B cell (primary cell): ENCODE measurements around the gene PLA2R1. TPM values are rescaled to one million over a fixed set of nuclear protein-coding genes. Genes with fewer than 3 reads are reported as not detected.

Experiments used
- ATAC-seq: fragments of 200-7000 bp; cut with Tn5 transposase; one replicate; pipeline ENCODE4 v1.10.0; 2021; ENCODE audit warnings: low read depth, mild to moderate bottlenecking, moderate number of reproducible peaks, moderate library complexity
- CTCF ChIA-PET: fragments of 350-600 bp; sonication (Branson Sonifier 250); formaldehyde crosslinking; loops from one replicate; lab custom pipeline; 2021; ENCODE audit warnings: antibody characterized with exemption, inconsistent platforms; lab: Charles Lee
- POLR2A ChIA-PET: fragments of 350-600 bp; sonication (Branson Sonifier 250); formaldehyde crosslinking; loops from one replicate; lab custom pipeline; 2021; ENCODE audit warnings: antibody characterized with exemption; lab: Charles Lee
- DNase-seq: peaks from one replicate; pipeline ENCODE4 v3.0.0; 2013
- H2AFZ ChIP-seq: 2 replicates; pipeline ENCODE4 v1.6.1; 2012; ENCODE audit warnings: mild to moderate bottlenecking, low read depth, low read length; ENCODE audit not compliant: insufficient read depth, poor library complexity, severe bottlenecking
- H3K27ac ChIP-seq, 2 donors: 1 replicate in 1 of 2; 2 replicates in 1 of 2; pipeline ENCODE4 v1.5.1; 2012 to 2013; ENCODE audit warnings: low read length in 2 of 2, mild to moderate bottlenecking in 2 of 2, moderate library complexity in 1 of 2
- H3K27me3 ChIP-seq, 4 experiments: fragments of 200-600 bp in 1 of 4; sonication (generic) in 1 of 4; replicated peaks in 1 of 4; 1 replicate in 2 of 4; 2 replicates in 2 of 4; pipeline versions ENCODE4 v1.6.1 to v1.7.0; 2013 to 2016; ENCODE audit warnings: low read length in 3 of 4, mild to moderate bottlenecking in 2 of 4, mixed read lengths in 1 of 4, moderate library complexity in 1 of 4; ENCODE audit not compliant: insufficient read depth in 4 of 4, control insufficient read depth in 3 of 4; ENCODE audit errors: control extremely low read depth in 1 of 4
- H3K36me3 ChIP-seq, 2 experiments: replicated peaks in 1 of 2; 1 replicate in 1 of 2; 2 replicates in 1 of 2; pipeline versions ENCODE4 v1.6.1 to v1.7.1; 2013; ENCODE audit warnings: low read length in 1 of 2; ENCODE audit not compliant: insufficient read depth in 2 of 2, control insufficient read depth in 1 of 2; ENCODE audit errors: control extremely low read depth in 1 of 2, extremely low read depth in 1 of 2
- H3K4me1 ChIP-seq, 2 donors: fragments of 200-600 bp in 1 of 2; sonication (generic) in 1 of 2; 1 replicate in 1 of 2; 2 replicates in 1 of 2; pipeline versions ENCODE4 v1.5.1 to v1.6.1; 2013 to 2017; ENCODE audit warnings: low read length in 2 of 2; ENCODE audit not compliant: control insufficient read depth in 2 of 2, insufficient read depth in 2 of 2
- H3K4me2 ChIP-seq: replicated peaks from 2 replicates; pipeline ENCODE3; 2012; ENCODE audit warnings: mild to moderate bottlenecking, low read depth, low read length; ENCODE audit not compliant: poor library complexity, severe bottlenecking
- H3K4me3 ChIP-seq, 5 experiments: fragments of 200-600 bp in 1 of 5; sonication (generic) in 1 of 5; 1 replicate in 3 of 5; 2 replicates in 2 of 5; pipeline versions ENCODE4 v1.5.1 to v1.7.0; 2011 to 2016; ENCODE audit warnings: low read length in 4 of 5, mild to moderate bottlenecking in 4 of 5, low read depth in 2 of 5, control low read depth in 1 of 5, moderate library complexity in 1 of 5; ENCODE audit not compliant: insufficient read depth in 1 of 5; ENCODE audit errors: control extremely low read depth in 1 of 5, extremely low read depth in 1 of 5
- H3K79me2 ChIP-seq: fragments of 200-600 bp; sonication (generic); one replicate; pipeline ENCODE4 v1.6.0; 2016; ENCODE audit warnings: low read length; ENCODE audit not compliant: control insufficient read depth, insufficient read depth
- H3K9ac ChIP-seq: fragments of 200-600 bp; sonication (generic); 2 replicates; pipeline ENCODE4 v1.6.1; 2017; ENCODE audit warnings: mild to moderate bottlenecking, low read length, moderate library complexity
- H3K9me3 ChIP-seq, 3 donors: one replicate each; pipeline versions ENCODE4 v1.6.1 to v1.7.1; 2013; ENCODE audit warnings: low read length in 2 of 3; ENCODE audit not compliant: control insufficient read depth in 2 of 3, insufficient read depth in 1 of 3; ENCODE audit errors: control extremely low read depth in 1 of 3
- H4K20me1 ChIP-seq: 2 replicates; pipeline ENCODE4 v1.6.0; 2012; ENCODE audit warnings: mild to moderate bottlenecking, low read length; ENCODE audit not compliant: insufficient read depth, control insufficient read depth, poor library complexity, severe bottlenecking
- H3K27ac Mint-ChIP-seq: one replicate; pipeline ENCODE4 v1.8.0; 2021; ENCODE audit warnings: mixed read lengths
- H3K27me3 Mint-ChIP-seq: one replicate; pipeline ENCODE4 v1.8.0; 2021; ENCODE audit warnings: mixed read lengths
- H3K4me1 Mint-ChIP-seq: one replicate; pipeline ENCODE4 v1.8.0; 2021; ENCODE audit warnings: mixed read lengths
- H3K4me3 Mint-ChIP-seq: one replicate; pipeline ENCODE4 v1.8.0; 2021; ENCODE audit warnings: mixed read lengths
- H3K9me3 Mint-ChIP-seq: one replicate; pipeline ENCODE4 v1.8.0; 2022; ENCODE audit warnings: mixed read lengths; ENCODE audit not compliant: insufficient read depth
- CTCF ChIP-seq: fragments of 200-600 bp; IDR thresholded peaks from one replicate; pipeline ENCODE4 v1.8.0; 2022; ENCODE audit warnings: antibody characterized with exemption, mild to moderate bottlenecking
- EZH2 ChIP-seq: IDR thresholded peaks from 2 replicates; pipeline ENCODE4 v1.6.1; 2012; ENCODE audit warnings: borderline replicate concordance, low read depth, mild to moderate bottlenecking, moderate library complexity, low read length; ENCODE audit not compliant: insufficient read depth, poor library complexity, severe bottlenecking
- intact Hi-C: fragments of 100-400 bp; cut with micrococcal nuclease; formaldehyde crosslinking; loops from one replicate; pipeline ENCODE4 v1.10.0; 2022
- polyA plus RNA-seq: library from polyadenylated mRNA; depleted of rRNA; stranded (reverse); fragments of >200 nt; gene quantifications from 2 replicates; pipeline ENCODE4 v1.2.3, GENCODE V29; 2012
- total RNA-seq, 2 donors: library from RNA; stranded (reverse); fragments of 120-200 nt in 1 of 2; gene quantifications; 1 replicate in 1 of 2; 2 replicates in 1 of 2; pipeline versions ENCODE4 v1.2.3 to v1.2.4, GENCODE V29; 2013 to 2022

Gene PLA2R1
- total and polyA plus RNA-seq, 2 donors (not counting 1 experiment from before 2014, with no cell fraction given): not detected

- no peak overlapping the region for H3K4me3 ChIP-seq
- H3K4me3 Mint-ChIP-seq: no peak overlapping the region
Measured at GRCh38 chr2:159984034-159984433, 78.4 kb downstream of the PLA2R1 start.

More at GRCh38 chr2:159984034-159984433, 78.4 kb downstream of the PLA2R1 start:
- POLR2A ChIA-PET: no interaction called here
- H2AFZ ChIP-seq: no peak overlapping the region
- H3K9me3 ChIP-seq: peaks cover 0 to 3% (median 1%) of the 10 kb centered on the region in 3 donors
- Mint-ChIP-seq H3K27me3 (peaks cover 22% of the 10 kb centered on the region), H3K27ac (no peak overlapping the region), H3K4me1 (no peaks in the 10 kb centered on the region), H3K9me3 (no peaks in the 10 kb centered on the region)
- H3K27me3 ChIP-seq: peaks cover 0 to 3% (median 1%) of the 10 kb centered on the region in 4 experiments
- no peak overlapping the region for H3K27ac ChIP-seq
- H4K20me1 ChIP-seq: no peaks in the 10 kb centered on the region
- H3K9ac ChIP-seq: no peak overlapping the region
- H3K36me3 ChIP-seq: no peaks in the 10 kb centered on the region
- no peaks in the 10 kb centered on the region for H3K79me2 ChIP-seq
- no peak for ATAC-seq
- intact Hi-C loops: no loop called here
- no peak for TF ChIP-seq EZH2
- TF ChIP-seq CTCF: no peak
- CTCF ChIA-PET: no interaction called here
- H3K4me1 ChIP-seq: no peaks in the 10 kb centered on the region
- H3K4me2 ChIP-seq: no peak overlapping the region
- DNase-seq: no peak
